ENCODE data around the gene JAKMIP1. TPM values are rescaled to one million over a fixed set of nuclear protein-coding genes. Genes with fewer than 3 reads are reported as not detected.

Gene JAKMIP1
- total RNA-seq, 1 donor from 2014 or later, result not detected

DNA sequence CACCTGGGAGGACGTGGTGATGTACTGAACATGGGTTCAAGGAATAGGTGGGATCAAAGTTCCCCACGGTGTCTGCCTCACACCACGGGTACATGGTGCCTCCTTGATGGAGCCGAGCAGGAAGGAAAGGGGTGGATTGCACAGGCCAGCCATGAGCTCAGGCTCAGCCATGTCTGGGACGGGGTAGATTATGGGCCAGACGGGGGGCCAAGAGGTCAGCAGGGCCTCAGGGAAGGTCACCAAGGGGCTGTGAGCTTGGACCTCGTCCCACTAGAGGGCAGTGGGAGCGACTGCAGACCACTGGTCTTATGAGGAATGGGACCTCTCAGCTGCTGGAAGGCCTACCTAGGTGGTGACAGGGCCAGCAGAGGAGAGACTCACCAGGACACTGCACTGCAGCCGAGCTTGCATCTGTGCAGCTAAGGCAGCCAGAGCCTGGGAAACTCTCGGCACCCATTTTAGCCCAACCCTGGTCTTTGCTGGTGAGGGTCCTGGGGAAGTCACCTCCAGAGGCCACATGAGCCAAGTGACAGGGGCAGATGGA, 38.4 kb downstream of the JAKMIP1 start:
- H3K4me1 Mint-ChIP-seq, result no peaks in the 10 kb centered on the region
- no peak overlapping the region for H3K27ac Mint-ChIP-seq
- H3K27me3 Mint-ChIP-seq (ENCODE audit: low read depth), result peaks cover 18% of the 10 kb centered on the region
- DNase-seq (ENCODE audit: low spot score in 2 of 2, unreplicated experiment in 2 of 2), result no peak
- no peaks in the 10 kb centered on the region for H3K36me3 Mint-ChIP-seq
- H3K9me3 Mint-ChIP-seq, result peaks cover 23% of the 10 kb centered on the region
- TF ChIP-seq, protein P1, sequence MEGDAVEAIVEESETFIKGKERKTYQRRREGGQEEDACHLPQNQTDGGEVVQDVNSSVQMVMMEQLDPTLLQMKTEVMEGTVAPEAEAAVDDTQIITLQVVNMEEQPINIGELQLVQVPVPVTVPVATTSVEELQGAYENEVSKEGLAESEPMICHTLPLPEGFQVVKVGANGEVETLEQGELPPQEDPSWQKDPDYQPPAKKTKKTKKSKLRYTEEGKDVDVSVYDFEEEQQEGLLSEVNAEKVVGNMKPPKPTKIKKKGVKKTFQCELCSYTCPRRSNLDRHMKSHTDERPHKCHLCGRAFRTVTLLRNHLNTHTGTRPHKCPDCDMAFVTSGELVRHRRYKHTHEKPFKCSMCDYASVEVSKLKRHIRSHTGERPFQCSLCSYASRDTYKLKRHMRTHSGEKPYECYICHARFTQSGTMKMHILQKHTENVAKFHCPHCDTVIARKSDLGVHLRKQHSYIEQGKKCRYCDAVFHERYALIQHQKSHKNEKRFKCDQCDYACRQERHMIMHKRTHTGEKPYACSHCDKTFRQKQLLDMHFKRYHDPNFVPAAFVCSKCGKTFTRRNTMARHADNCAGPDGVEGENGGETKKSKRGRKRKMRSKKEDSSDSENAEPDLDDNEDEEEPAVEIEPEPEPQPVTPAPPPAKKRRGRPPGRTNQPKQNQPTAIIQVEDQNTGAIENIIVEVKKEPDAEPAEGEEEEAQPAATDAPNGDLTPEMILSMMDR (IDR thresholded peaks at IDR 0.05; ENCODE audit: unreplicated experiment), result no peak
- no peak overlapping the region for H3K4me3 Mint-ChIP-seq

DNA sequence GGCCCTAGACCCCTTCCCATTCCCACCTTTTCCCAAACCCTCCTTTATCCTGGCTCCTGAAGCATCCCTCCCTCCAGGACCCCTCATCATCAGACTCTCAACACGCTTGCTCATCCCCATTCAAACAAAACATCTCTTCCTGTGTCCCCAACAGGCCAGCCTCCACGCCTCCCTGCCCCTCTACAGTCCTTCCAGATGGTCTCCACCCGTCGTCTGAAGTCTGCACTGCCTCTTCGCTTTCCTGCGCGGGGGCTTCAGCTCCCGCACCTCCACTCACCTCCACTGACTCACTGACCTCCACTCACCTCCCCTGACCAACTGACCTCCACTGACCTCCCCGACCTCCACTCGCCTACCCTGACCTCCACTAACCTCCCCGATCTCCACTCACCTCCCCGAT, 39.8 kb downstream of the JAKMIP1 start:
- no peak for DNase-seq (ENCODE audit: low spot score in 2 of 2, unreplicated experiment in 2 of 2)
- H3K36me3 Mint-ChIP-seq, result no peaks in the 10 kb centered on the region
- peaks cover 23% of the 10 kb centered on the region for H3K27me3 Mint-ChIP-seq (ENCODE audit: low read depth)
- H3K27ac Mint-ChIP-seq, result no peak overlapping the region
- H3K4me3 Mint-ChIP-seq, result no peak overlapping the region
- H3K4me1 Mint-ChIP-seq, result no peaks in the 10 kb centered on the region
- TF ChIP-seq, protein P1 (IDR thresholded peaks at IDR 0.05; ENCODE audit: unreplicated experiment), result no peak
- peaks cover 23% of the 10 kb centered on the region for H3K9me3 Mint-ChIP-seq

DNA sequence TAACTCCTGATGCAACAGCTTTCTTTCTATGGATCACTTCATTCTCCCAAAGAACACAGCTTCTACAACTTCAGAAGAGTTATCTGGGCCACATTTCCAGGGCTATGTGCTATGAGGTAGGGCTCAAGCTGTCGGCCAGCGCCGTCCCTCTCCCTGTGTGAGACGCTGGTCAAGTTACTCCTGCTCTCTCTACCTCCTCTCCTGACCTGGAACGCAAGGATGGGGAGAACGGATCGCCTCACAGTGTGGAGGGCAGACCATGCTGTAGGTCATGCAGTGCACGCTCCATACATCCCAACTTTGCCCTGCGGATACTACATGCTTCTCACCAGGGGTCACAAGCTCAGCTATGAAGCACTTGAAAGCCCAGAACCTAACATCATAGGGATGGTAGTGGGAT, 42.4 kb downstream of the JAKMIP1 start:
- Mint-ChIP-seq H3K36me3 (no peaks in the 10 kb centered on the region), H3K27me3 (ENCODE audit: low read depth) (peaks cover 41% of the 10 kb centered on the region), H3K27ac (no peak overlapping the region), H3K4me3 (no peak overlapping the region), H3K4me1 (no peaks in the 10 kb centered on the region), H3K9me3 (peaks cover 5% of the 10 kb centered on the region)
- no peak for DNase-seq (ENCODE audit: low spot score in 2 of 2, unreplicated experiment in 2 of 2)
- TF ChIP-seq, protein P1 (IDR thresholded peaks at IDR 0.05; ENCODE audit: unreplicated experiment), result no peak

DNA sequence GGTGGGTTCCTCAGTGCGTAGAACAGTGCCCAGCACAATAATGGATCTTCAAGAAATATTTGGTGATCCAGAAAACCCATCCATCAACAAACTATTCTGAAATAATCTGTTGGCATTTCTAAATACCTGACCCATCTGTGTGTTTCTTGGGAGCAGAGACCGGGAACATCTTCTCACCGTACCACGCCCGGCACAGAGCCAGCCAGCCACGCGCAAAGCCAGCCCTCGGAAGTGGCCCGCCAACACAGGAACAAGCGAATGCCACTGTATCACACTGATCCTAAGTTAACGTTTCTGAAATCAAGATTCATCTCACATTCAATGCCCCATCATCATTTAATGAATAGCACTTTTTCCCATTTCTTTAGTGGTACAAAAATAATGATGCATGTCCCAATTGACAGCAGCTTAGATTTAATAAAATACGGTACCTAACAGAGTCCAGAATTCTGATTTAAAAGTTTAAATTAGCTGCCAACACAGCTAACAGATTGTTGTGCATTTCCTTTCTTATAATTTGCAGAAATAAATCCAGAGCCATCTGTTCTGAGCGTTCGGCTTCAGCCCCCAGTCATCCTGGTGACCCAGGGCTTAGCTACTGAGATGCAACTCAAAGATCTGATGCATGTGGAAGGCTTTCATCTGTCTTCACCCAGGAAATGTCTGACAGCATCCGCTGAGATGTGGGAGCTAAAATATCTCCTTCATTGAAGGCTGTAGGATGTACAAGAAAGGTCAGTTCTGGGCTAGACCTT, 44.2 kb downstream of the JAKMIP1 start:
- DNase-seq (ENCODE audit: low spot score in 2 of 2, unreplicated experiment in 2 of 2), result no peak
- no peaks in the 10 kb centered on the region for H3K36me3 Mint-ChIP-seq
- H3K4me3 Mint-ChIP-seq, result no peak overlapping the region
- H3K4me1 Mint-ChIP-seq, result no peaks in the 10 kb centered on the region
- H3K9me3 Mint-ChIP-seq, result peaks cover under 1% of the 10 kb centered on the region
- peaks cover 42% of the 10 kb centered on the region for H3K27me3 Mint-ChIP-seq (ENCODE audit: low read depth)
- TF ChIP-seq, protein P1 (IDR thresholded peaks at IDR 0.05; ENCODE audit: unreplicated experiment), result no peak
- H3K27ac Mint-ChIP-seq, result no peak overlapping the region

DNA sequence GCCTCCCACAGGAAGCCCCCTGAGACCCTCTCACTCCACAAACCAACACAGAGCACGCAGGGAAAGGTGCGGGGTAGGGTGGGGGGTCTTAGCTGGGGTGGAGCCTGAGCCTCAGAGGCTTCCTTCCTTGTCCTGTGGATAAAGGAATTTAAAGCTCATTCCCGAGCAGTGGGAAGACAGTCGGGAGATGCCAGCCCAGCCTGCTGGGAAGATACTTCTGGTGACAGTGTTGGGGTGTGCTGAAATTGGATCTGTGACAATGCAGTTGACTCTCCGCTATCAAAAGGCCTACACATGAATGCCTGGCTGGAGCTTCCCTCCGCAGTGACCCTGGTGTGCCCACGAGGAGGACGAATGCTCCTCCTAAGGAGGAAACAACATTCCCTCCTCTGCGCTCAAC, 45.5 kb downstream of the JAKMIP1 start:
- Mint-ChIP-seq H3K27me3 (ENCODE audit: low read depth) (peaks cover 40% of the 10 kb centered on the region), H3K27ac (no peak overlapping the region), H3K36me3 (no peaks in the 10 kb centered on the region), H3K9me3 (no peaks in the 10 kb centered on the region), H3K4me3 (no peak overlapping the region), H3K4me1 (no peaks in the 10 kb centered on the region)
- DNase-seq (ENCODE audit: low spot score in 2 of 2, unreplicated experiment in 2 of 2), result no peak
- TF ChIP-seq, protein P1 (IDR thresholded peaks at IDR 0.05; ENCODE audit: unreplicated experiment), result no peak
